IMR-90 (cell line): ENCODE data around the gene TERB1. TPM values are rescaled to one million over a fixed set of nuclear protein-coding genes. Genes with fewer than 3 reads are reported as not detected.

Experiments
- ATAC-seq: fragments of 200-7000 bp; cut with Tn5 transposase; 2 replicates; pipeline ENCODE4 v1.9.1; 2020; ENCODE audit warnings: low read depth, mild to moderate bottlenecking, moderate library complexity
- BruUV-seq: library from RNA; stranded (reverse); fragments of 400-500 nt; replicated peaks from 2 replicates; lab custom pipeline; 2021; lab: Mats Ljungman, UMichigan
- CTCF ChIA-PET: fragments of 300-600 bp; formaldehyde crosslinking; extraction: SDS; loops from one replicate; lab custom pipeline; 2021; ENCODE audit warnings: antibody characterized with exemption; lab: Yijun Ruan, JAX
- POLR2A ChIA-PET: fragments of 300-600 bp; sonication (Branson Sonifier 250); formaldehyde crosslinking; loops from one replicate; lab custom pipeline; 2022; ENCODE audit warnings: antibody characterized with exemption; ENCODE audit not compliant: unreplicated experiment; lab: Charles Lee
- DNase-seq: peaks from one replicate; pipeline ENCODE4 v3.0.0; 2013
- H2AFZ ChIP-seq: replicated peaks from 2 replicates; pipeline ENCODE3; 2013; ENCODE audit warnings: low read length, mild to moderate bottlenecking; ENCODE audit not compliant: poor library complexity
- H2AK5ac ChIP-seq: 2 replicates; pipeline ENCODE4 v1.6.1; 2013; ENCODE audit warnings: low read depth, low read length, inconsistent platforms
- H2AK9ac ChIP-seq: replicated peaks from 2 replicates; pipeline ENCODE3; 2013; ENCODE audit warnings: mild to moderate bottlenecking, low read depth, low read length, moderate library complexity; ENCODE audit not compliant: poor library complexity
- H2BK120ac ChIP-seq: 2 replicates; pipeline ENCODE4 v1.6.1; 2013; ENCODE audit warnings: low read depth, low read length, inconsistent platforms
- H2BK15ac ChIP-seq: 3 replicates; pipeline ENCODE4 v1.6.1; 2013; ENCODE audit warnings: low read depth, low read length, inconsistent platforms
- H2BK20ac ChIP-seq: 2 replicates; pipeline ENCODE4 v1.6.1; 2013; ENCODE audit warnings: low read depth, mild to moderate bottlenecking, inconsistent platforms, low read length, moderate library complexity
- H2BK5ac ChIP-seq: 2 replicates; pipeline ENCODE4 v1.6.1; 2013; ENCODE audit warnings: mild to moderate bottlenecking, low read depth, low read length, inconsistent platforms; ENCODE audit not compliant: poor library complexity, severe bottlenecking
- H3K14ac ChIP-seq: replicated peaks from 2 replicates; pipeline ENCODE4 v1.6.1; 2013; ENCODE audit warnings: low read depth, low read length, inconsistent platforms
- H3K18ac ChIP-seq: 2 replicates; pipeline ENCODE4 v1.6.1; 2013; ENCODE audit warnings: low read depth, low read length, control low read depth
- H3K23ac ChIP-seq: 2 replicates; pipeline ENCODE4 v1.6.1; 2013; ENCODE audit warnings: low read depth, low read length, inconsistent platforms
- H3K27ac ChIP-seq: 2 replicates; pipeline ENCODE4 v1.5.1; 2013; ENCODE audit warnings: mild to moderate bottlenecking, control low read depth, low read length; ENCODE audit not compliant: insufficient read depth
- H3K27me3 ChIP-seq: 2 replicates; pipeline ENCODE4 v1.6.1; 2013; ENCODE audit warnings: low read length; ENCODE audit not compliant: control insufficient read depth, insufficient read depth
- H3K36me3 ChIP-seq: 2 replicates; pipeline ENCODE4 v1.6.1; 2013; ENCODE audit warnings: low read length, mixed read lengths; ENCODE audit not compliant: control insufficient read depth, insufficient read depth
- H3K4ac ChIP-seq: 2 replicates; pipeline ENCODE4 v1.6.1; 2013; ENCODE audit warnings: low read depth, low read length, inconsistent platforms
- H3K4me1 ChIP-seq: 2 replicates; pipeline ENCODE4 v1.6.1; 2013; ENCODE audit warnings: low read length, mixed read lengths; ENCODE audit not compliant: control insufficient read depth, insufficient read depth
- H3K4me2 ChIP-seq: 2 replicates; pipeline ENCODE4 v1.6.1; 2013; ENCODE audit warnings: low read depth, mild to moderate bottlenecking, control low read depth, low read length, moderate library complexity
- H3K4me3 ChIP-seq: 2 replicates; pipeline ENCODE4 v1.5.1; 2013; ENCODE audit warnings: low read depth, mild to moderate bottlenecking, control low read depth, low read length, moderate library complexity; ENCODE audit not compliant: insufficient read depth
- H3K56ac ChIP-seq: 2 replicates; pipeline ENCODE4 v1.6.1; 2013; ENCODE audit warnings: low read length, inconsistent platforms; ENCODE audit not compliant: insufficient read depth; ENCODE audit errors: extremely low read depth
- H3K79me1 ChIP-seq, 2 experiments: 2 replicates each; pipeline ENCODE4 v1.6.1; 2013; ENCODE audit warnings: low read length in 2 of 2, inconsistent platforms in 1 of 2, low read depth in 1 of 2
- H3K9ac ChIP-seq: 2 replicates; pipeline ENCODE4 v1.6.1; 2013; ENCODE audit warnings: low read depth, low read length, control low read depth
- H3K9me1 ChIP-seq: 2 replicates; pipeline ENCODE4 v1.6.1; 2013; ENCODE audit warnings: low read length, inconsistent platforms; ENCODE audit not compliant: insufficient read depth
- H3K9me3 ChIP-seq: 2 replicates; pipeline ENCODE4 v1.6.1; 2013; ENCODE audit warnings: low read length; ENCODE audit not compliant: control insufficient read depth, insufficient read depth
- H4K20me1 ChIP-seq: 2 replicates; pipeline ENCODE4 v1.6.1; 2013; ENCODE audit warnings: low read length, inconsistent platforms; ENCODE audit not compliant: insufficient read depth
- H4K5ac ChIP-seq: 2 replicates; pipeline ENCODE4 v1.6.1; 2013; ENCODE audit warnings: mild to moderate bottlenecking, low read depth, low read length, control low read depth
- H4K8ac ChIP-seq, 2 experiments: 2 replicates each; pipeline ENCODE4 v1.6.1; 2013; ENCODE audit warnings: low read depth in 2 of 2, low read length in 2 of 2, control low read depth in 1 of 2, inconsistent platforms in 1 of 2
- H4K91ac ChIP-seq: 2 replicates; pipeline ENCODE4 v1.6.1; 2013; ENCODE audit warnings: low read depth, low read length, inconsistent platforms; ENCODE audit not compliant: insufficient read depth
- BHLHE40 ChIP-seq: fragments of 150-350 bp; IDR thresholded peaks from 2 replicates; pipeline ENCODE4 v1.6.1; 2016; ENCODE audit warnings: mild to moderate bottlenecking, low read depth, low read length
- CEBPB ChIP-seq: IDR thresholded peaks from 2 replicates; pipeline ENCODE4 v1.6.1; 2012; ENCODE audit warnings: low read depth, low read length, improper control_type of control experiment
- CHD1 ChIP-seq: IDR thresholded peaks from 2 replicates; pipeline ENCODE4 v1.6.1; 2012; ENCODE audit warnings: low read depth, low read length, improper control_type of control experiment
- FOS ChIP-seq: fragments of 150-350 bp; IDR thresholded peaks from 2 replicates; pipeline ENCODE4 v1.6.1; 2016; ENCODE audit warnings: low read depth, low read length
- MAFK ChIP-seq: IDR thresholded peaks from 2 replicates; pipeline ENCODE4 v1.6.1; 2012; ENCODE audit warnings: low read depth, low read length, improper control_type of control experiment
- MAZ ChIP-seq: IDR thresholded peaks from 2 replicates; pipeline ENCODE4 v1.6.1; 2012; ENCODE audit warnings: low read depth, mild to moderate bottlenecking, low read length, improper control_type of control experiment, moderate library complexity, borderline replicate concordance
- MXI1 ChIP-seq: IDR thresholded peaks from 2 replicates; pipeline ENCODE4 v1.6.1; 2012; ENCODE audit warnings: low read depth, mild to moderate bottlenecking, low read length, moderate library complexity, borderline replicate concordance
- NFE2L2 ChIP-seq: fragments of 150-350 bp; IDR thresholded peaks from 2 replicates; pipeline ENCODE4 v1.6.1; 2016; ENCODE audit warnings: low read depth, mild to moderate bottlenecking, low read length
- POLR2A ChIP-seq: IDR thresholded peaks from 2 replicates; pipeline ENCODE4 v1.6.1; 2012; ENCODE audit warnings: mild to moderate bottlenecking, low read depth, low read length
- RAD21 ChIP-seq: IDR thresholded peaks from 2 replicates; pipeline ENCODE4 v1.6.1; 2012; ENCODE audit warnings: low read length, improper control_type of control experiment
- RCOR1 ChIP-seq: IDR thresholded peaks from 2 replicates; pipeline ENCODE4 v1.6.1; 2012; ENCODE audit warnings: mild to moderate bottlenecking, low read length, improper control_type of control experiment; ENCODE audit not compliant: insufficient replicate concordance
- RFX5 ChIP-seq: IDR thresholded peaks from 2 replicates; pipeline ENCODE4 v1.8.0; 2012; ENCODE audit warnings: low read depth, mild to moderate bottlenecking, low read length, moderate library complexity
- SMC3 ChIP-seq: fragments of 150-350 bp; IDR thresholded peaks from 2 replicates; pipeline ENCODE4 v1.6.1; 2016; ENCODE audit warnings: low read depth, mild to moderate bottlenecking, antibody characterized with exemption, low read length, moderate library complexity
- USF2 ChIP-seq: fragments of 150-350 bp; IDR thresholded peaks from 2 replicates; pipeline ENCODE4 v1.6.1; 2017; ENCODE audit warnings: mild to moderate bottlenecking, antibody characterized with exemption, low read length, low read depth
- WGBS, 2 experiments: methylation state at CpG; one replicate each; pipeline versions ENCODE4 v1.1.5 to v1.1.7; 2013; ENCODE audit warnings: missing lambda C conversion rate in 2 of 2; ENCODE audit not compliant: insufficient read length in 1 of 2; ENCODE audit errors: extremely low coverage in 2 of 2; 5-methylcytosine and 5-hydroxymethylcytosine counted together
- dilution Hi-C: fragments of 300-500 bp; cut with HindIII; formaldehyde crosslinking; loops from one replicate; pipeline ENCODE4 v1.14.3; 2018; ENCODE audit warnings: low sequenced_read_pairs; ENCODE audit not compliant: unreplicated experiment
- in situ Hi-C: fragments of 300-500 bp; cut with MboI; formaldehyde crosslinking; loops from 3 replicates; pipeline ENCODE4 v1.14.3; 2019; ENCODE audit warnings: low sequenced_read_pairs, inconsistent platforms, mixed read lengths
- intact Hi-C: fragments of 100-400 bp; cut with micrococcal nuclease; formaldehyde crosslinking; loops from 2 replicates; pipeline ENCODE4 v1.10.0; 2022
- polyA plus RNA-seq, 3 experiments: library from polyadenylated mRNA; depleted of rRNA; stranded (reverse); fragments of >200 nt; gene quantifications; 2 replicates each; pipeline ENCODE4 v1.2.3, GENCODE V29; 2012; ENCODE audit warnings: low replicate concordance in 1 of 3
- total RNA-seq: library from RNA; depleted of rRNA; stranded (reverse); fragments of >200 nt; gene quantifications from 2 replicates; pipeline ENCODE4 v1.2.3, GENCODE V29; 2012
- TF ChIP-seq, protein P1 (sequence below): fragments of 150-350 bp; IDR thresholded peaks from 2 replicates; pipeline ENCODE4 v1.6.1; 2016; ENCODE audit warnings: low read depth, mild to moderate bottlenecking, low read length, moderate library complexity, borderline replicate concordance
- TF ChIP-seq, protein P2 (sequence below): conservative IDR thresholded peaks from 2 replicates; pipeline ENCODE4 v1.5.1; 2012; ENCODE audit warnings: mild to moderate bottlenecking, low read depth, low read length, improper control_type of control experiment

Gene TERB1
- total and polyA plus RNA-seq, 2 of the 4 experiments (the other 2 are of a cell fraction): not detected

GRCh38 chr16:66754211-66754610 lies 47.2 kb downstream of the TERB1 start:
- in situ Hi-C loops: no loop called here
- CTCF ChIA-PET: interaction anchor here (0.6 to 1.7 kb wide), 3 partner anchors 14 to 114 kb away, joined by 3 to 4 read pairs (median 3); no protein-coding TSS in a partner anchor
- POLR2A ChIA-PET: no interaction called here

More at GRCh38 chr16:66754211-66754610, 47.2 kb downstream of the TERB1 start:
- WGBS, 2 experiments: no CpG with 5 or more reads among the region's 2 CpGs
- no peak overlapping the region for H3K27ac ChIP-seq
- H3K18ac ChIP-seq: no peak overlapping the region
- ATAC-seq (no peak), DNase-seq (no peak)
- no peaks in the 10 kb centered on the region for H3K9me3 ChIP-seq
- H2BK20ac ChIP-seq: no peak overlapping the region
- H4K5ac ChIP-seq: no peak overlapping the region
- no peak overlapping the region for H4K8ac ChIP-seq
- no peak overlapping the region for H4K91ac ChIP-seq
- no peak overlapping the region for H2BK15ac ChIP-seq
- no peak overlapping the region for H3K9ac ChIP-seq
- H2AFZ ChIP-seq: no peak overlapping the region
- peaks cover 9% of the 10 kb centered on the region for H3K27me3 ChIP-seq
- H3K56ac ChIP-seq: no peak overlapping the region
- BruUV-seq: no TSS peak
- H3K36me3 ChIP-seq: peaks cover 4% of the 10 kb centered on the region
- H3K4me3 ChIP-seq: no peak overlapping the region
- peaks cover 4% of the 10 kb centered on the region for H3K4me1 ChIP-seq
- no peak overlapping the region for H3K23ac ChIP-seq
- H2BK5ac ChIP-seq: no peak overlapping the region
- intact Hi-C loops: loop anchor here (5.0 kb wide), 1 partner anchor 113 kb away; no protein-coding TSS in a partner anchor
- H2AK9ac ChIP-seq: no peak overlapping the region
- TF ChIP-seq RAD21: no peak
- TF ChIP-seq MXI1: no peak
- no peak for TF ChIP-seq CEBPB
- no peak for TF ChIP-seq FOS
- no peak for TF ChIP-seq RCOR1
- TF ChIP-seq RFX5: no peak
- TF ChIP-seq USF2: no peak
- TF ChIP-seq MAZ: no peak
- TF ChIP-seq NFE2L2: no peak
- TF ChIP-seq MAFK: no peak
- TF ChIP-seq BHLHE40: no peak
- no peak for TF ChIP-seq SMC3
- no peak for TF ChIP-seq POLR2A
- no peak for TF ChIP-seq CHD1
- TF ChIP-seq, protein P1, sequence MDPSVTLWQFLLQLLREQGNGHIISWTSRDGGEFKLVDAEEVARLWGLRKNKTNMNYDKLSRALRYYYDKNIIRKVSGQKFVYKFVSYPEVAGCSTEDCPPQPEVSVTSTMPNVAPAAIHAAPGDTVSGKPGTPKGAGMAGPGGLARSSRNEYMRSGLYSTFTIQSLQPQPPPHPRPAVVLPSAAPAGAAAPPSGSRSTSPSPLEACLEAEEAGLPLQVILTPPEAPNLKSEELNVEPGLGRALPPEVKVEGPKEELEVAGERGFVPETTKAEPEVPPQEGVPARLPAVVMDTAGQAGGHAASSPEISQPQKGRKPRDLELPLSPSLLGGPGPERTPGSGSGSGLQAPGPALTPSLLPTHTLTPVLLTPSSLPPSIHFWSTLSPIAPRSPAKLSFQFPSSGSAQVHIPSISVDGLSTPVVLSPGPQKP: no peak
- TF ChIP-seq, protein P2, sequence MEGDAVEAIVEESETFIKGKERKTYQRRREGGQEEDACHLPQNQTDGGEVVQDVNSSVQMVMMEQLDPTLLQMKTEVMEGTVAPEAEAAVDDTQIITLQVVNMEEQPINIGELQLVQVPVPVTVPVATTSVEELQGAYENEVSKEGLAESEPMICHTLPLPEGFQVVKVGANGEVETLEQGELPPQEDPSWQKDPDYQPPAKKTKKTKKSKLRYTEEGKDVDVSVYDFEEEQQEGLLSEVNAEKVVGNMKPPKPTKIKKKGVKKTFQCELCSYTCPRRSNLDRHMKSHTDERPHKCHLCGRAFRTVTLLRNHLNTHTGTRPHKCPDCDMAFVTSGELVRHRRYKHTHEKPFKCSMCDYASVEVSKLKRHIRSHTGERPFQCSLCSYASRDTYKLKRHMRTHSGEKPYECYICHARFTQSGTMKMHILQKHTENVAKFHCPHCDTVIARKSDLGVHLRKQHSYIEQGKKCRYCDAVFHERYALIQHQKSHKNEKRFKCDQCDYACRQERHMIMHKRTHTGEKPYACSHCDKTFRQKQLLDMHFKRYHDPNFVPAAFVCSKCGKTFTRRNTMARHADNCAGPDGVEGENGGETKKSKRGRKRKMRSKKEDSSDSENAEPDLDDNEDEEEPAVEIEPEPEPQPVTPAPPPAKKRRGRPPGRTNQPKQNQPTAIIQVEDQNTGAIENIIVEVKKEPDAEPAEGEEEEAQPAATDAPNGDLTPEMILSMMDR: no peak
- dilution Hi-C loops: no loop called here
- H2BK120ac ChIP-seq: no peak overlapping the region
- H3K14ac ChIP-seq: no peak overlapping the region
- peaks cover 18% of the 10 kb centered on the region for H4K20me1 ChIP-seq
- no peak overlapping the region for H3K4ac ChIP-seq
- no peak overlapping the region for H2AK5ac ChIP-seq
- no peak overlapping the region for H3K4me2 ChIP-seq
- peaks cover 2% of the 10 kb centered on the region; the same call in 1 of the 2 replicates for H3K9me1 ChIP-seq
- H3K79me1 ChIP-seq: peaks cover 12 to 20% of the 10 kb centered on the region in 2 experiments; a peak in 3 of 4 replicates
